Fibroblast of pulmonary artery (primary cell): Measurements from ENCODE around the gene SLIT1.
A peak's percentile ranks its signal among the peaks of the same experiment; 100 is the strongest.

Experiments
- DNase-seq: peaks from one replicate; pipeline ENCODE4 v3.0.0-alpha.2; 2010; ENCODE audit warnings: low read depth
- H3K4me3 ChIP-seq: replicated peaks from 2 replicates; pipeline ENCODE4 v1.5.1; 2011; ENCODE audit warnings: low read depth, mild to moderate bottlenecking, control low read depth, low read length, moderate library complexity
- TF ChIP-seq, protein P1 (sequence below): IDR thresholded peaks from 2 replicates; pipeline ENCODE4 v1.5.1; 2011; ENCODE audit warnings: mild to moderate bottlenecking, control low read depth, low read length, inconsistent platforms; ENCODE audit errors: missing control alignments

The SLIT1 gene

GRCh38 chr10:97185326-97186058 lies at the start of gene SLIT1:
Gene SLIT1, minus strand, starts transcription at chr10:97185959. Its CDS starts 285 bp downstream, at chr10:97185674.
- DNase-seq, result no peak
- no peak within 1 kb of the TSS for H3K4me3 ChIP-seq
- TF ChIP-seq, protein P1, sequence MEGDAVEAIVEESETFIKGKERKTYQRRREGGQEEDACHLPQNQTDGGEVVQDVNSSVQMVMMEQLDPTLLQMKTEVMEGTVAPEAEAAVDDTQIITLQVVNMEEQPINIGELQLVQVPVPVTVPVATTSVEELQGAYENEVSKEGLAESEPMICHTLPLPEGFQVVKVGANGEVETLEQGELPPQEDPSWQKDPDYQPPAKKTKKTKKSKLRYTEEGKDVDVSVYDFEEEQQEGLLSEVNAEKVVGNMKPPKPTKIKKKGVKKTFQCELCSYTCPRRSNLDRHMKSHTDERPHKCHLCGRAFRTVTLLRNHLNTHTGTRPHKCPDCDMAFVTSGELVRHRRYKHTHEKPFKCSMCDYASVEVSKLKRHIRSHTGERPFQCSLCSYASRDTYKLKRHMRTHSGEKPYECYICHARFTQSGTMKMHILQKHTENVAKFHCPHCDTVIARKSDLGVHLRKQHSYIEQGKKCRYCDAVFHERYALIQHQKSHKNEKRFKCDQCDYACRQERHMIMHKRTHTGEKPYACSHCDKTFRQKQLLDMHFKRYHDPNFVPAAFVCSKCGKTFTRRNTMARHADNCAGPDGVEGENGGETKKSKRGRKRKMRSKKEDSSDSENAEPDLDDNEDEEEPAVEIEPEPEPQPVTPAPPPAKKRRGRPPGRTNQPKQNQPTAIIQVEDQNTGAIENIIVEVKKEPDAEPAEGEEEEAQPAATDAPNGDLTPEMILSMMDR, result no peak

GRCh38 chr10:97235353-97235752 lies 49.6 kb upstream of the SLIT1 start:
- TF ChIP-seq, protein P1, result no peak
- H3K4me3 ChIP-seq, result no peak overlapping the region
- DNase-seq, result no peak

DNA sequence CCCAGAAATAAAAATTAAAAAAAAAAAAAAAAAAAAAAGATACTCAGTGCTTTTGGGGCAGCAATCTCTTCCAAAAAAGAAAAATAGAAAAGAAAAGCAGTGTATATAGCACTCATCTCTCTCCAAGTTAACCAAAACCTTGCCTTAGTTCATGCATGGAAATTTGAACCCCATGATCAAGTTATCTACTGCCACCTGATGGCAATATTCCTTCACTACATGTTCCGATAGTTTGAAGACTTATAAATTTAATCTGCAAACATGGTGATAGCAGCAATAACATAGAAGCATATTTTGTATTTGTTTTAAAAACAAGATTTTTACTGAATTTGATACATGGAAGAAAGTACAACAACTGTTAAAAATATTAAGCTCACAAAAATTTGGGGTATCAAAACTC lies 48.6 kb upstream of the SLIT1 start:
- H3K4me3 ChIP-seq, result no peak overlapping the region
- TF ChIP-seq, protein P1, result peak; percentile 64
- peak; percentile 78 for DNase-seq

DNA sequence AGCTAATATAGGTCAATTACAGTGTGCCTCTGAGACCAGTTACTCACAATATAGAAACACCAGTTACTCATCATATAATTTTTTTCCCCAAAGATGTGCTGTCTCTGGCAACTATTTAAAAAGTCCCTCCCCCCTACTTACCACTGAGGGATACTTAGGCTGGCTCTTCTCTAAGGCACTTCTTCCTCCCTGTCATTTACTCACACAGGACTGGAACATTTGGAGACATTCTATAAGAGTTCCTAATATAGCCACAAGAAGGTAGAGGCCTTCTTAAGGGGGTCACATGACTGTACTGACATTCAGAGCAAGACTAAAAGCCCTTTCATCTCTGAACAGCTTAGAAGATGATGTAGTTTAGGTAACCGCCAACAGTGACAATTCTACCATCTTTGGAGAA lies 44.4 kb upstream of the SLIT1 start:
- no peak for DNase-seq
- no peak overlapping the region for H3K4me3 ChIP-seq
- TF ChIP-seq, protein P1, result no peak

GRCh38 chr10:97229322-97230015 lies 43.7 kb upstream of the SLIT1 start:
- DNase-seq, result no peak
- no peak overlapping the region for H3K4me3 ChIP-seq
- TF ChIP-seq, protein P1, result no peak

DNA sequence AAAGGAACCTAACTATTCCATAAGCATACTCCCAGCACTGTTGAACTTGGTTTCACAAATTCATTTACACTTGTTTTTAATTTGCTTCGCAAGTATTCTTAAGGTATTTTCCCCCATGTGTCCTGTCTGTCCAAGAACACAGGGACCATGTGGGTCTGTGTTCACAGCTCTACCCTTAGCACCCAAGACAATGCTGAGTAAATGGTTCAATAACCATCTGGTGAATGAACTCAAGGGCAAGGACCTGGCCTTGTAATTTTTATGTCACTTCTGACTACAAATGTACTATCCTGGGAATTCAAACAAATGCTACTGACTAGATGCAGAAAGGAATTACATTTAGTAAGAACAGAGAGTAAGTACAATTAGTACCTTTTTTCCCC lies 43.0 kb upstream of the SLIT1 start:
- TF ChIP-seq, protein P1, result no peak
- H3K4me3 ChIP-seq, result no peak overlapping the region
- no peak for DNase-seq
